Lower leg skin (tissue), 3 donors: ENCODE results near the gene BCL2.

Experiments
- CTCF ChIP-seq, 3 donors: fragments of 450-650 bp; IDR thresholded peaks; one replicate each; pipeline ENCODE4 v1.5.1; 2016; ENCODE audit warnings: antibody characterized with exemption in 3 of 3, mild to moderate bottlenecking in 3 of 3, moderate library complexity in 2 of 3
- POLR2A ChIP-seq, 2 donors: fragments of 450-650 bp; IDR thresholded peaks; one replicate each; pipeline ENCODE4 v1.6.1; 2016 to 2017; ENCODE audit warnings: antibody characterized with exemption in 2 of 2, mild to moderate bottlenecking in 1 of 2, moderate library complexity in 1 of 2

GRCh38 chr18:63240531-63241316 is 78.8 kb downstream of the BCL2 start:
- no peak for TF ChIP-seq CTCF (IDR thresholded peaks at IDR 0.05)
- TF ChIP-seq POLR2A (IDR thresholded peaks at IDR 0.05), result no peak
